Activated CD4-positive, alpha-beta T cell treated with anti-CD3 and anti-CD28 coated beads for 36 hours (primary cell): ENCODE measurements around the gene CAPN11. TPM values are rescaled to one million over a fixed set of nuclear protein-coding genes. Genes with fewer than 3 reads are reported as not detected.

Source experiments
- ATAC-seq: fragments of 200-7000 bp; cut with Tn5 transposase; one replicate; pipeline ENCODE4 v1.10.0; 2021; ENCODE audit warnings: mild to moderate bottlenecking, moderate library complexity
- CTCF ChIA-PET: fragments of 350-600 bp; sonication (Branson Sonifier 250); formaldehyde crosslinking; loops from one replicate; lab custom pipeline; 2021; ENCODE audit warnings: antibody characterized with exemption; lab: Charles Lee
- POLR2A ChIA-PET: fragments of 350-600 bp; sonication (Branson Sonifier 250); formaldehyde crosslinking; loops from one replicate; lab custom pipeline; 2021; ENCODE audit warnings: antibody characterized with exemption, inconsistent platforms; lab: Charles Lee
- DNase-seq: peaks from one replicate; pipeline ENCODE4 v3.0.0-alpha.2; 2020
- H3K27ac Mint-ChIP-seq: one replicate; pipeline ENCODE4 v1.8.0; 2021; ENCODE audit warnings: mixed read lengths
- H3K27me3 Mint-ChIP-seq: one replicate; pipeline ENCODE4 v1.8.0; 2021; ENCODE audit warnings: mixed read lengths
- H3K36me3 Mint-ChIP-seq: one replicate; pipeline ENCODE4 v1.8.0; 2021; ENCODE audit warnings: low read depth, mixed read lengths
- H3K4me1 Mint-ChIP-seq: one replicate; pipeline ENCODE4 v1.8.0; 2021; ENCODE audit warnings: mixed read lengths
- H3K4me3 Mint-ChIP-seq: one replicate; pipeline ENCODE4 v1.8.0; 2021; ENCODE audit warnings: mild to moderate bottlenecking, moderate library complexity, mixed read lengths
- H3K9me3 Mint-ChIP-seq: one replicate; pipeline ENCODE4 v1.8.0; 2021; ENCODE audit warnings: low read depth, mixed read lengths
- intact Hi-C, 2 experiments: fragments of 100-400 bp; cut with DNase I in 1 of 2; cut with micrococcal nuclease in 1 of 2; formaldehyde crosslinking; loops; one replicate each; pipeline versions ENCODE4 v1.14.2 to v1.15.1; 2022 to 2024; cut with DNase I, micrococcal nuclease
- total RNA-seq, 2 experiments: library from RNA; stranded (reverse); gene quantifications; one replicate each; pipeline ENCODE4 v1.2.3, GENCODE V29; 2021

Gene CAPN11
- total RNA-seq, 2 experiments from 2014 or later, result 1.2 to 1.3 TPM

DNA sequence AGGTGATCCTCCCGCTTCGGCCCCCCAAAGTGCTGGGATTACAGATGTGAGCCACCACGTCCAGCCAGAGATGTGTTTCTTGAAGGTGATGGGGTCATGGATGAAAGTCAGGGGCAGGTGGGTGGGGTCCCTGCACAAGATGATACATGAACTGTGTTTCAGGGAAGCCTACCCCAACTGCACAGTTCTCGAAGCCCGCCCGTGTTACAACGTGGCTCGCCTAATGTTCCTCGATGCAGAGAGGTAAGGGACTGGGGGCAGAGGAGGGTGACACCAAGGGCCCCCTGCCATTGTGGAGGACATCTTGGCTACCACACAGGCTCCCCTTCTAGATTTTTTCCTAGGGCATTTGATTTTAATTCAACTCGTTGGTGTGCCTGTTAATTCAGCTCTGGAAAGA lies 11.9 kb upstream of the CAPN11 start:
- ChIA-PET POLR2A (no interaction called here), CTCF (interaction anchor here (0.6 kb wide), 1 partner anchor 67 kb away, joined by 3 read pairs; no protein-coding TSS in a partner anchor)
- no peak for DNase-seq
- ATAC-seq, result no peak
- Mint-ChIP-seq H3K4me3 (no peak overlapping the region), H3K9me3 (no peaks in the 10 kb centered on the region), H3K4me1 (peaks cover 4% of the 10 kb centered on the region), H3K27me3 (no peaks in the 10 kb centered on the region), H3K27ac (no peak overlapping the region), H3K36me3 (peaks cover 17% of the 10 kb centered on the region)
- intact Hi-C loops, result no loop called here

DNA sequence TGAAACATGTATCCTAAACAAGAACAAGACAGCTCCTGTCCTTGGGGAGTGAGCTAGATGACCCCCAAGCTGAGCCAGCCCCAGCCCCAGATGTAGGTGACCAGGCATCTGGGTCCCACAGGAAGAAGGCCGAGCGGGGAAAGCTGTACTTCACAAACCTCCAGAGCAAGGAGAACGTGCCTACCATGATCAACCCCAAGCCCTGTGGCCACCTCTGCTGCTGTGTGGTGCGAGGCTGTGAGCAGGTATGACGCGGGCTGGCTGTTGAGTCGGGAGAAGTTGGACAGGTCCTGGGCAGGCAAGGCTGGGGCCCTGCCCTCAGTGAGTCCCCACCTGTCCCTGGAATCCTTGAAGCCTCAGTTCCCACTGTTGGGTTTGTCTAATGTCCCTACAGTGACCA lies 11.4 kb upstream of the CAPN11 start:
- DNase-seq (no peak), ATAC-seq (no peak)
- no peaks in the 10 kb centered on the region for H3K27me3 Mint-ChIP-seq
- ChIA-PET CTCF (interaction anchor here (0.6 to 4.6 kb wide), 2 partner anchors 50 to 68 kb away, joined by 3 to 50 read pairs; no protein-coding TSS in a partner anchor), POLR2A (no interaction called here)
- H3K9me3 Mint-ChIP-seq, result no peaks in the 10 kb centered on the region
- H3K27ac Mint-ChIP-seq, result no peak overlapping the region
- H3K4me3 Mint-ChIP-seq, result no peak overlapping the region
- intact Hi-C loops, result no loop called here
- H3K4me1 Mint-ChIP-seq, result peaks cover 5% of the 10 kb centered on the region
- H3K36me3 Mint-ChIP-seq, result peaks cover 17% of the 10 kb centered on the region

DNA sequence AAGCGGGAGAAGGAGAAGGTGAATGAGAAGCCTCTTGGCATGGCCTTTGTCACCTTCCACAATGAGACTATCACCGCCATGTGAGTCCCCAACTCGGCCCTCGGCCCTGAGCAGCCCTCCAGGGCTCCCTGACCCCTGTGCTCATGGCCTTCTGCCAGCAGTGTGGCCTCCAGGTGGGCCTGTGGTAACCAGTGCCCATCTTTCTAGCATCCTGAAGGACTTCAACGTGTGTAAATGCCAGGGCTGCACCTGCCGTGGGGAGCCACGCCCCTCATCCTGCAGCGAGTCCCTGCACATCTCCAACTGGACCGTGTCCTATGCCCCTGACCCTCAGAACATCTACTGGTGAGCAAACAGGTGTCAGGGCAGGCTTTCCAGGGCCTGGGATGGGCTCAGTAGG lies 10.3 kb upstream of the CAPN11 start:
- Mint-ChIP-seq H3K4me1 (peaks cover 5% of the 10 kb centered on the region), H3K9me3 (no peaks in the 10 kb centered on the region), H3K4me3 (no peak overlapping the region), H3K36me3 (peaks cover 14% of the 10 kb centered on the region), H3K27me3 (no peaks in the 10 kb centered on the region), H3K27ac (no peak overlapping the region)
- intact Hi-C loops, result no loop called here
- ChIA-PET POLR2A (interaction anchor here (0.6 kb wide), 1 partner anchor 52 kb away, joined by 4 read pairs; no protein-coding TSS in a partner anchor), CTCF (interaction anchor here (0.7 to 4.6 kb wide), 2 partner anchors 52 to 518 kb away, joined by 3 to 50 read pairs; no protein-coding TSS in a partner anchor)
- DNase-seq (no peak), ATAC-seq (no peak)

DNA sequence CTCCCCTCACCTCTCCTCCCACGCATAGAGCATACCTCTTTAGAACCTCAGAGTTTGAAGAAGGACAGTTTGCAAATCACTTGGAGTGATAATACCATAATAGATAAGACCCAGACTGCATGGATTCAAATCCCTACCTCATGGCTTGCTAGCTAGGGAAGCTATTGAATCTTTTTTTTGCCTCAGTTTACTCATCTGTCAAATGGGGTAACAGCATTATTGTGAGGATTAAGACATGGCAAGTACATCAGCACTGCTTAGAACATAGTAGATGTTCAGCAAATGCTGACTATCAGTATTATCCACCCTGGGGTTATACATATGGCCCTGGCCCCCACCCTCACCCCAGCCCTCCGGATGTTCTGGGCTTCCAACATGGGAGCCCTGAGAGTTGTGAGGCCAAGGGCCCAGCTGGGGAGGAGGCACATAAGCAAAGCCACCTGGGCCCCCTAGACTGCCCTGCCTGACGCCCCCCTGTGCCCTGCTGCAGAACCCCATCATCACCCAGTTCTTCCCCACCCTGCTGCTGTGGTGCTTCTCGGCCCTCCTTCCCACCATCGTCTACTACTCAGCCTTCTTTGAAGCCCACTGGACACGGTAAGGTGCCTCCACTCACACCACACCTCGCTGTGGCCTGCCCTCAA lies 9.1 kb upstream of the CAPN11 start:
- intact Hi-C loops, result loop anchor here in 1 of 2 experiments (5.0 kb wide), 1 partner anchor 188 kb away; no protein-coding TSS in a partner anchor
- H3K9me3 Mint-ChIP-seq, result no peaks in the 10 kb centered on the region
- ATAC-seq, result no peak
- ChIA-PET CTCF (interaction anchor here (0.8 to 4.6 kb wide), 4 partner anchors 11 to 164 kb away, joined by 3 to 50 read pairs (median 4); partner anchors contain the start of gene AARS2), POLR2A (interaction anchor here (0.7 kb wide), 1 partner anchor 79 kb away, joined by 3 read pairs; no protein-coding TSS in a partner anchor)
- H3K4me1 Mint-ChIP-seq, result peaks cover 5% of the 10 kb centered on the region
- H3K27me3 Mint-ChIP-seq, result no peaks in the 10 kb centered on the region
- H3K4me3 Mint-ChIP-seq, result no peak overlapping the region
- H3K36me3 Mint-ChIP-seq, result peaks cover 15% of the 10 kb centered on the region
- no peak for DNase-seq
- no peak overlapping the region for H3K27ac Mint-ChIP-seq

DNA sequence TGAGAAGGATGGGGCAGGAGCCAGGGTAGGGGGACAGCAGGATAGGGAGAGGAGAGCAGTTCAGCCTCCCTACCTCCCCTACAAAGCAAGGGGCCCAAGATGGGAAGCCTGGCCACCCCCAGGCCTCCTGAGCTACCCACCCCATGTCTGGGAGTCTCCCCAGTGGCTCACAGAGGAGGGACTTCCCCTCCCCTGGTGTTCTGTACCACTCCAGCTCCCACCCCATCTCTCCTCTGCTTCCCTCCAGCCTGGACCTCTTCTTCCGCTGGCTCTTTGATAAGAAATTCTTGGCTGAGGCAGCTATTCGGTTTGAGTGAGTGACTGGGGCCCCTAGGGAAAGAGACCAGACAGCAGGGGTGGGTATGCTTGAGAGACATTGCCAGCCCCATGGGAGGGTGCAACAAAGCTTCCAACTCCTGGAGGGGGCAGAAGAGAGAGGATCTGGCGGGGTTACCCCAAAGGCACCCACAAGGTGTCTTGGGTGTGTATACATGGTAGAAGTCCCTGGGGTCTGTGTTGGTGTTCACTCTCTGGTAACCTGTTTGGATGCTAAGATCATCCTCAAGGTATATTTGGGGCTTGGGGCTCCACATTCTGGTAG lies 8.2 kb upstream of the CAPN11 start:
- H3K36me3 Mint-ChIP-seq, result peaks cover 17% of the 10 kb centered on the region
- H3K4me3 Mint-ChIP-seq, result no peak overlapping the region
- POLR2A ChIA-PET, result no interaction called here
- peaks cover 5% of the 10 kb centered on the region for H3K4me1 Mint-ChIP-seq
- DNase-seq, result no peak
- no peak overlapping the region for H3K27ac Mint-ChIP-seq
- intact Hi-C loops, result loop anchor here in 1 of 2 experiments (5.0 kb wide), 1 partner anchor 187 kb away; no protein-coding TSS in a partner anchor
- no peak for ATAC-seq
- H3K27me3 Mint-ChIP-seq, result no peaks in the 10 kb centered on the region
- no peaks in the 10 kb centered on the region for H3K9me3 Mint-ChIP-seq
- CTCF ChIA-PET, result interaction anchor here (0.7 to 4.6 kb wide), 7 partner anchors 10 to 163 kb away, joined by 3 to 50 read pairs (median 4); partner anchors contain the start of gene AARS2

DNA sequence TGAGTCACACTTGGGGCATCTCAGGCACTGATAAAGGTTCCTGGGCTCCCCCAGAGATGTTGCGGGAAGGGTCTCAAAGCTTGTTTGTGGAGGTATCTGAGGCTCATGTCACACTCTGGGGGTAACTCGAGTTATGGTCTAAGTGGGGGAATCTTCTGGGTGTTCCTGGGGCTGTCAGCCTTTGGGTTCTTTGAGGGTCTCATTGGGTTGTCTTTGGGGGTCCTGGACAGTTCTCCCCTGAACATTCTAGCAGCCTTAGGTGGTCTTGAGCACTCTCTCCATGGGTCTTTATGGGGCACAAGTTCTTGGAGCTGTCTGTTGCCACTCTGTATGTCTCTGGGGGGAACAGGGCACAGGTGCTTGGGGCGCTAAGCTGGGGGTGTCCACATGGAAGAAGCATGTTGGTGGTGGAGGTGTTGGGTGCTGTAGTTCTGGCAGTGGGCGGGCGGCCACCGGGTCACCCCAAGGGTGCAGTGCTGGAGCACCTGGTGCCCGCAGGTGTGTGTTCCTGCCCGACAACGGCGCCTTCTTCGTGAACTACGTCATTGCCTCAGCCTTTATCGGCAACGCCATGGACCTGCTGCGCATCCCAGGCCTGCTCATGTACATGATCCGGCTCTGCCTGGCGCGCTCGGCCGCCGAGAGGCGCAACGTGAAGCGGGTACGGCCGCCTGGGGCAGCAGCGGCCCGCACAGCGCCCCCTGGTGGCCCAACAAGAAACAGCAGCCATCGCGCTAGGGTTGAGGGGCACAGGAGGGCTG lies 7.1 kb upstream of the CAPN11 start:
- CTCF ChIA-PET, result interaction anchor here (0.6 to 4.6 kb wide), 11 partner anchors 10 to 111 kb away, joined by 3 to 50 read pairs (median 3); no protein-coding TSS in a partner anchor
- H3K27ac Mint-ChIP-seq, result no peak overlapping the region
- peak; percentile 96 for ATAC-seq
- POLR2A ChIA-PET, result no interaction called here
- no peaks in the 10 kb centered on the region for H3K9me3 Mint-ChIP-seq
- no peaks in the 10 kb centered on the region for H3K27me3 Mint-ChIP-seq
- DNase-seq, result peak; percentile 90
- intact Hi-C loops, result loop anchor here (1.0 to 5.0 kb wide), 3 partner anchors 51 to 186 kb away; no protein-coding TSS in a partner anchor
- H3K36me3 Mint-ChIP-seq, result peaks cover 11% of the 10 kb centered on the region
- peaks cover 5% of the 10 kb centered on the region for H3K4me1 Mint-ChIP-seq
- no peak overlapping the region for H3K4me3 Mint-ChIP-seq

DNA sequence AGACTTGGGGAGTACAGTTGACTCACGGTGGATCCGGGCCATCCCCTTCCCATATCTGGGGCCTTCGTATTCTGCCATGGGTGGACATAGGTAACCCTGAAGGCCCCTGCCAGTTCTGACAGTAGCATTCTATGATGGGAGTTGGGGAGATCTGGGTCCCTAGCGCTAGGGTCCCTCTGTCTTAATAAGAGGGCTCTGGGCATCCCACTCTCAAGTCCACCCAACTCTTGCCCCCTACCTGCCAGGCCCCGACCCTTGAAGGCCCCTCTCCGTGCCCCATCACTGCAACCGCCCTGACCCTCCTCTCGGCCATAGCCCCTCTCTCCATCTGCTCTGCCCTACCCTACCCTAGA lies 6.5 kb upstream of the CAPN11 start:
- Mint-ChIP-seq H3K4me1 (peaks cover 5% of the 10 kb centered on the region), H3K9me3 (no peaks in the 10 kb centered on the region), H3K27me3 (no peaks in the 10 kb centered on the region), H3K36me3 (peaks cover 11% of the 10 kb centered on the region), H3K27ac (no peak overlapping the region), H3K4me3 (no peak overlapping the region)
- CTCF ChIA-PET, result interaction anchor here (1.0 to 4.6 kb wide), 3 partner anchors 11 to 55 kb away, joined by 3 to 50 read pairs (median 5); no protein-coding TSS in a partner anchor
- DNase-seq (no peak), ATAC-seq (no peak)
- POLR2A ChIA-PET, result no interaction called here
- intact Hi-C loops, result loop anchor here in 1 of 2 experiments (1.0 to 5.0 kb wide), 3 partner anchors 52 to 185 kb away; no protein-coding TSS in a partner anchor

DNA sequence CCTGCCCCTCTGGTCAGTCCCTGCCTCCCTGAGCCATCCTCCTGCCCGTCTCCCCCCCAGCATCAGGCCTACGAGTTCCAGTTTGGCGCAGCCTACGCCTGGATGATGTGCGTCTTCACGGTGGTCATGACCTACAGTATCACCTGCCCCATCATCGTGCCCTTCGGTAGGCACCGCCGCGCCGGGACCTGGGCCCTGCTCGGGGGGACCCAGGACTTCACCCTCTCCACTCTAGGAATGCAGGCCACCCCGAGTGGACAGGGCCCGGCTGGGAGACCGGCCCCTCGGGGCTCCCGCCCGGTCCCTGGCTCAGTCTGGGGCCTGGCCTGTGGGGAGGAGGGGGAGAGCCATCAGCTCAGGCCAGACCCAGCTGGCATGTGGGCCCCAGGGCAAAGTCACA lies 6.1 kb upstream of the CAPN11 start:
- Mint-ChIP-seq H3K27me3 (no peaks in the 10 kb centered on the region), H3K4me3 (no peak overlapping the region), H3K4me1 (peaks cover 5% of the 10 kb centered on the region), H3K27ac (no peak overlapping the region), H3K9me3 (no peaks in the 10 kb centered on the region), H3K36me3 (peaks cover 8% of the 10 kb centered on the region)
- intact Hi-C loops, result loop anchor here in 1 of 2 experiments (1.0 to 5.0 kb wide), 3 partner anchors 52 to 185 kb away; no protein-coding TSS in a partner anchor
- DNase-seq (no peak), ATAC-seq (no peak)
- CTCF ChIA-PET, result interaction anchor here (0.7 to 1.9 kb wide), 4 partner anchors 29 to 72 kb away, joined by 3 to 16 read pairs (median 3); no protein-coding TSS in a partner anchor
- POLR2A ChIA-PET, result no interaction called here

DNA sequence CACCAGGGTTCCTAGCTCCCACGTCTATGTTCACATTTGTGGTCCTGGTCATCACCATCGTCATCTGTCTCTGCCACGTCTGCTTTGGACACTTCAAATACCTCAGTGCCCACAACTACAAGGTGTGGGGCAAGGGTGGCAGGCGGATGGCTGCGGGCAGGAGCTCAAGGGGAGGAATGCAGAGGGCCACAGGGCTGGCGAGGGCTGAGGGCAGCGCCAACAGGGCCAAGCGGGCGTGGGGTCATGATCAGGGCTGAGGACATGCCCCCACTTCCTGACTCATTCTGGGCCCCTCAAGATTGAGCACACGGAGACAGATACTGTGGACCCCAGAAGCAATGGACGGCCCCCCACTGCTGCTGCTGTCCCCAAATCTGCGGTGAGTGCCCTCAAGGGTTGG lies 4.6 kb upstream of the CAPN11 start:
- CTCF ChIA-PET, result interaction anchor here (0.5 to 1.9 kb wide), 2 partner anchors 57 to 100 kb away, joined by 3 to 16 read pairs; no protein-coding TSS in a partner anchor
- Mint-ChIP-seq H3K27ac (no peak overlapping the region), H3K4me3 (no peak overlapping the region), H3K27me3 (no peaks in the 10 kb centered on the region), H3K4me1 (peaks cover 5% of the 10 kb centered on the region), H3K9me3 (no peaks in the 10 kb centered on the region), H3K36me3 (peaks cover 3% of the 10 kb centered on the region)
- intact Hi-C loops, result loop anchor here in 1 of 2 experiments (5.0 kb wide), 1 partner anchor 183 kb away; no protein-coding TSS in a partner anchor
- DNase-seq, result no peak
- POLR2A ChIA-PET, result no interaction called here
- no peak for ATAC-seq

DNA sequence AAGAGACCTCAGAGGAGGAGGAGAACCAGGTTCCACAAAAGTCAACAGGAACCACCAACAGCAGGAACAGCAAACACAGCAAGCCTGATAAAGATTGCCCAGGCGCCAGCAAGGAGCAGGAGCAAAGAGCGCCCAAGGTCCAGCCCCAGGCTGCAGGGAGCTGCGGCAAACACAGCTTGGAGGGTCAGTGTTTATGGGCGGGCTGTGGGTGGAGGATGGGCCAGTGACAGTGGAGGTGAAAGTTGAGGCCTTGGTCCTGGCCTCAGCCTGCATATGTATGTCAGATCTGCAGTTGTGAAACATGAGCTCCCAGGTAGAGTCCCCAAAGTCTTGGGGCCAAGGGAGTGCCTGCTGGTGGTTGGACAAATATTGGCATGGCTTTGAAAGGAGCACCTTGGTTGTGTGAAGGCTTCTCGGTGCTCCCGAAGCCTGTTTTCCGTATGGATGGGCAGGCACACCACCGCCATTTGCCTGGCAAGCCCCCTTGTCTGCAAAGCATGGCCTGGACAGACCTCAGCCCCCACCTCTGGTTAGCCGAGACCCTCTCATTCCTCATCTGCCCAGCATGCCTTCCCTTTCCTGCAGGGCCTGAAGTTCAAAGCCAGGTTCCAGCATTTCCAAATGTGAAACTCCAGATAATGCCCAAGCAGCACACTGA lies 2.0 kb upstream of the CAPN11 start:
- POLR2A ChIA-PET, result no interaction called here
- H3K4me1 Mint-ChIP-seq, result peaks cover 12% of the 10 kb centered on the region
- no peak overlapping the region for H3K4me3 Mint-ChIP-seq
- peaks cover 2% of the 10 kb centered on the region for H3K36me3 Mint-ChIP-seq
- no peaks in the 10 kb centered on the region for H3K27me3 Mint-ChIP-seq
- no peak overlapping the region for H3K27ac Mint-ChIP-seq
- CTCF ChIA-PET, result interaction anchor here (0.8 to 1.6 kb wide), 2 partner anchors 90 to 308 kb away, joined by 3 to 5 read pairs; no protein-coding TSS in a partner anchor
- intact Hi-C loops, result no loop called here
- H3K9me3 Mint-ChIP-seq, result no peaks in the 10 kb centered on the region
- no peak for ATAC-seq
- DNase-seq, result no peak
